GM12892 (cell line): ENCODE results near the gene THBS1.

Experiments used
- POLR2A ChIP-seq: IDR thresholded peaks from 2 replicates; pipeline ENCODE4 v1.6.1; 2011; ENCODE audit warnings: low read depth, low read length, control low read depth
- POLR2AphosphoS5 ChIP-seq: IDR thresholded peaks from 2 replicates; pipeline ENCODE4 v1.6.1; 2011; ENCODE audit warnings: low read depth, low read length, control low read depth
- TAF1 ChIP-seq: IDR thresholded peaks from 2 replicates; pipeline ENCODE4 v1.6.1; 2011; ENCODE audit warnings: low read depth, mild to moderate bottlenecking, control low read depth, low read length, borderline replicate concordance

DNA sequence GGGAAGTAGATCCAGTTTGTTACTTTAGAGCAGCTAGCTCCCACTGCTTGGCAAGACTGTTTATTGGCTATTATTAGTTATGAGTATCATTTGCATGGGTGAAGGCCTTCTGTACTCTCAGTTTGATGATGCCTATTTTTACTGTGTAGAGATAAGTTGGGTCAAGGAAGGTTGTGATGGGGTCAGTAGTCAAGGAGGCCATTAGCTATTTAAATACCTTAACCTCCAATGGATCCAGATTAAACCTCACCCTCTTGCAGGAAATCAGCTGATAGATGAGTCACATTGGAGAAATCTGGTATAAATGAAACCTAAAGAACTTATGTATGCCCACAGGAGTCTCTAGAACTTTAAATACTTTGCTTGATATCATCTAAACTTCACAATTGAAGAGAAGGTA is 45.0 kb downstream of the THBS1 start:
- TF ChIP-seq POLR2A: no peak
- TF ChIP-seq TAF1: no peak
- TF ChIP-seq POLR2AphosphoS5: no peak
